Activated T-cell treated with anti-CD3 and anti-CD28 coated beads, Interleukin-2, amount 50 U/mL, for 4 hours (primary cell): ENCODE data around the gene USP21. TPM values are rescaled to one million over a fixed set of nuclear protein-coding genes. Genes with fewer than 3 reads are reported as not detected.
"Not testable (repeated sequence)": the region's sequence is repeated elsewhere in the genome, so short reads cannot be mapped to it uniquely, and the experiment has no call there.

Experiments
- ATAC-seq, 2 donors: fragments of 200-7000 bp; cut with Tn5 transposase; one replicate each; pipeline ENCODE4 v1.10.0; 2021
- DNase-seq: peaks from one replicate; pipeline ENCODE4 v3.0.0-alpha.2; 2020
- H3K27me3 Mint-ChIP-seq: one replicate; pipeline ENCODE4 v1.8.0; 2021; ENCODE audit warnings: low read depth, mixed read lengths
- H3K36me3 Mint-ChIP-seq: one replicate; pipeline ENCODE4 v1.8.0; 2022; ENCODE audit warnings: mixed read lengths; ENCODE audit not compliant: insufficient read depth
- H3K4me1 Mint-ChIP-seq: one replicate; pipeline ENCODE4 v1.8.0; 2021; ENCODE audit warnings: low read depth, mixed read lengths
- H3K4me3 Mint-ChIP-seq: one replicate; pipeline ENCODE4 v1.8.0; 2021; ENCODE audit warnings: mild to moderate bottlenecking, moderate library complexity, mixed read lengths
- H3K9me3 Mint-ChIP-seq: one replicate; pipeline ENCODE4 v1.8.0; 2021; ENCODE audit warnings: mixed read lengths
- total RNA-seq, 3 donors: library from RNA; stranded (reverse); gene quantifications; one replicate each; pipeline ENCODE4 v1.2.1, GENCODE V29; 2021

USP21 gene, protein sequence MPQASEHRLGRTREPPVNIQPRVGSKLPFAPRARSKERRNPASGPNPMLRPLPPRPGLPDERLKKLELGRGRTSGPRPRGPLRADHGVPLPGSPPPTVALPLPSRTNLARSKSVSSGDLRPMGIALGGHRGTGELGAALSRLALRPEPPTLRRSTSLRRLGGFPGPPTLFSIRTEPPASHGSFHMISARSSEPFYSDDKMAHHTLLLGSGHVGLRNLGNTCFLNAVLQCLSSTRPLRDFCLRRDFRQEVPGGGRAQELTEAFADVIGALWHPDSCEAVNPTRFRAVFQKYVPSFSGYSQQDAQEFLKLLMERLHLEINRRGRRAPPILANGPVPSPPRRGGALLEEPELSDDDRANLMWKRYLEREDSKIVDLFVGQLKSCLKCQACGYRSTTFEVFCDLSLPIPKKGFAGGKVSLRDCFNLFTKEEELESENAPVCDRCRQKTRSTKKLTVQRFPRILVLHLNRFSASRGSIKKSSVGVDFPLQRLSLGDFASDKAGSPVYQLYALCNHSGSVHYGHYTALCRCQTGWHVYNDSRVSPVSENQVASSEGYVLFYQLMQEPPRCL
- 10 to 100 TPM; 25.0 to 28.3 (median 27.4) TPM for total RNA-seq

- peak; percentile 89 for DNase-seq
- ATAC-seq = peak; percentile 95 to 96
- H3K4me1 Mint-ChIP-seq = peaks cover 53% of the 10 kb centered on the region
- no peaks in the 10 kb centered on the region for H3K27me3 Mint-ChIP-seq
- peak within 1 kb of the TSS; percentile 88 for H3K4me3 Mint-ChIP-seq
- H3K36me3 Mint-ChIP-seq = peaks cover 24% of the 10 kb centered on the region
- no peaks in the 10 kb centered on the region for H3K9me3 Mint-ChIP-seq
Measured at GRCh38 chr1:161159087-161159912, at the start of gene USP21. USP21 (plus strand) TSS chr1:161159500; CDS start chr1:161160641, 1,141 bp downstream.

GRCh38 chr1:161111117-161111516 is 48.2 kb upstream of the USP21 start:
- no peak overlapping the region for H3K4me3 Mint-ChIP-seq
- ATAC-seq (no peak), DNase-seq (no peak)
- H3K27me3 Mint-ChIP-seq = no peaks in the 10 kb centered on the region
- peaks cover 50% of the 10 kb centered on the region for H3K4me1 Mint-ChIP-seq
- H3K9me3 Mint-ChIP-seq = no peaks in the 10 kb centered on the region
- H3K36me3 Mint-ChIP-seq = peaks cover 26% of the 10 kb centered on the region

- no peak overlapping the region for H3K4me3 Mint-ChIP-seq
- DNase-seq = no peak
- peaks cover 26% of the 10 kb centered on the region for H3K36me3 Mint-ChIP-seq
- no peak for ATAC-seq
- H3K27me3 Mint-ChIP-seq = no peaks in the 10 kb centered on the region
- peaks cover 50% of the 10 kb centered on the region for H3K4me1 Mint-ChIP-seq
- H3K9me3 Mint-ChIP-seq = no peaks in the 10 kb centered on the region
Measured at GRCh38 chr1:161111527-161111926, 47.8 kb upstream of the USP21 start.

DNA sequence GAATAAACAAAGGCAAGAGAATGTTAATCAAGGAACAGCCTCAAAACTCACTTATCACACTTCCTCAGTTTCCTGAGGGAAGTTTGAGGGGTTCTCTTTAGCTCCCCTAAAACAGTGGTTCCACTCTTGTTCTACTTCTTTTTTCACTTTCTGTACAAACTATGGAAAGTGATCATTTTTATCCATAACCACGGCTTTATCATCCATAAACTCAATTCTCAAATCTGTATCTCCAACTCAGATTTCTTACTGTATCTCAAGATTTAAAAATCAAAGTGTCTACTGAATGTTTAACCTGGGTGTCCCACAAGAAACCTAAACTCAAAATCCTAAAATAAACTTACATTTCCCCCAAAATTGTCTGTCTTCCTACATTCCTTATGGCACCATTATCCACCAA is 45.4 kb upstream of the USP21 start:
- Mint-ChIP-seq H3K4me1 (peaks cover 61% of the 10 kb centered on the region), H3K4me3 (no peak overlapping the region), H3K9me3 (no peaks in the 10 kb centered on the region), H3K27me3 (no peaks in the 10 kb centered on the region), H3K36me3 (peaks cover 25% of the 10 kb centered on the region)
- ATAC-seq (no peak), DNase-seq (no peak)

DNA sequence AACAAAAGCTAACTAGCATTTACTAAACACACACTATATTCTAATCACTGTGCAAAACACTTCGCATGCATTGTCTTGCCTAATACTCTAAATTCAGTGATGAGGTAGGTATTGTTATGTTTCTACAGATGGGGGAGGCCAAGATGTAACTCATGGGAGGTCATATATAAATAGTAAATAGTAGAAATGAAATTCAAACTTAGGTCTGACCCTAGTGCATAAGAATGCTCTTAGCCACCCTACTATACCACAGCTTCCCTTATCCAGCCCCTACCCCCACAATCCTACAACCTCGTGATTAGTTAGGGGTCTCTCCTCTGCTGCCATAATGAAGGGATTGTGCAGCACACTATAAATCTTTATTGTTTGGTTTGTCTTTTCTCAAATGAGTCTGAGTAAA is 44.7 kb upstream of the USP21 start:
- Mint-ChIP-seq H3K4me1 (peaks cover 67% of the 10 kb centered on the region), H3K36me3 (peaks cover 25% of the 10 kb centered on the region), H3K27me3 (no peaks in the 10 kb centered on the region), H3K9me3 (no peaks in the 10 kb centered on the region), H3K4me3 (peak overlapping the region; percentile 95)
- ATAC-seq (no peak), DNase-seq (no peak)

DNA sequence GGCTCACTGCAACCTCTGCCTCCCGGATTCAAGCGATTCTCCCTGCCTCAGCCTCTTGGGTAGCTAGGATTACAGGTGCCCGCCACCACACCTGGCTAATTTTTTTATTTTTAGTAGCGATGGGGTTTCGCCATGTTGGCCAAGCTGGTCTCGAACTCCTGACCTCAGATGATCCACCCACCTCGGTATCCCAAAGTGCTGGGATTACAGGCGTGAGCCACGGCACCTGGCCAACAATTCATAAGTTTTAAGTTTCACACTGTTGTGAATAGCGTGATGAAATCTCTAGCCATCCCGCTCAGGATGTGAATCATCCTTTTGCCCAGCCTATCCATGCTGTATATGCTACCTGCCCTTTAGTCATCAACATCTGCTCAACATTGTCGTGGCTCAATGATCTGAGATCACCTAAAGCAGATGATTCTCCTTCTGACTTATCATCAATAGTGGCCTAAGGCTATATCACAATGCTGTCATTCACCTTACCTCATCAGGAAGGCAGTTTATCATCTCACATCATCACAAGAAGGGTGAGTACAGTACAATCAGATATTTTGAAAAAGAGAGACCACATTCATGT is 44.1 kb upstream of the USP21 start:
- Mint-ChIP-seq H3K27me3 (no peaks in the 10 kb centered on the region), H3K4me3 (peak overlapping the region; percentile 95), H3K36me3 (peaks cover 29% of the 10 kb centered on the region), H3K9me3 (no peaks in the 10 kb centered on the region), H3K4me1 (peaks cover 73% of the 10 kb centered on the region)
- ATAC-seq = peak; percentile 23 to 35
- no peak for DNase-seq

- H3K27me3 Mint-ChIP-seq, H3K9me3 Mint-ChIP-seq, DNase-seq, ATAC-seq: not testable (repeated sequence)
- Mint-ChIP-seq H3K36me3 (peaks cover 33% of the 10 kb centered on the region), H3K4me3 (peak overlapping the region; percentile 95), H3K4me1 (peaks cover 77% of the 10 kb centered on the region)
Measured at GRCh38 chr1:161115961-161116360, 43.3 kb upstream of the USP21 start.

DNA sequence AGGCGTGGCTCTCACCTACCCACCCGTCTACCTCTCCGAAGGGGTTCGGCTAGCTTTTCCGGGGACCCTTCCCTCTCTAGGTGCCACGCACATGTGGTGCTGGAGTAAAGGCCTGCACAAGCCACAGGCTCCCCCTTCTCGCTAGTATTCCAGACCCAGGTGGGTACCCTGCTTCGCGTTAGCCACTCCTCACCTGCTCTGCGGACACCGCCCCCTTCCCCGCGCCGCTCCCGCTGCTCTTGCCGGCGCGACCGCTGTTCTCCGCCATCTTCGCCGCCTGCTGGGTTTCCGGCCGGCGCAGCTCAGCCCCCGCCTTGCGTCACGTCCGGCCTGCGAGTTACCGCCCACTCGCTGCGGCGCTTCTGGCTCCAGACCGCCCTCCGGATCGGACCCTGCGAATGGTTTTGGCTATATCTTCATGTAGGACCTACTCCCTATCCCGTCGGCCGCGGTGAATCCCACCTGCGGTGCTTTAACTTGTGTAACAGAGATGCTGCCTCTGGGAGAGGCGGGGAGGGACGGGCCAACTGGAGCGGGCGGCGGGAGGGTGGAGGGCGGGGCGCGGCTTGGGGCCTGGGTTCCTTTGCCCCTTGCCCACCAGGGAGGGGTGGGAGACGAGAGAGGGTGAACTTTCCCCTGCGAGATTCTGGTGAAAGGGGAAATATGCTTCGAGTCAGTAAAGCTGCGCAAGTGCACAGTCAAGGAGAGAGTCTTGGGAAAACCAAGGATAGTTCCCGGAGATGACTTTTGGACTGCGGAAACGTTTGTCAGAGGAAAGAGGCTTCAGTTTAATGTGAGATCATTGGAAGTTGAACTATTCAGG is 41.3 kb upstream of the USP21 start, which contains the start of the genes NIT1 and PFDN2:
Gene NIT1 (plus strand): TSS at position 347 of the 823 bp plus-strand sequence. CDS start 72 bp downstream, at position 419.
Gene PFDN2 (minus strand): TSS at position 279 of the 823 bp plus-strand sequence. CDS start 11 bp downstream, at position 268.
- ATAC-seq (peak; percentile 69 to 77), DNase-seq (peak; percentile 79)
- H3K4me1 Mint-ChIP-seq = peaks cover 68% of the 10 kb centered on the region
- H3K36me3 Mint-ChIP-seq = peaks cover 38% of the 10 kb centered on the region
- H3K4me3 Mint-ChIP-seq = peak within 1 kb of the TSS; percentile 95
- H3K27me3 Mint-ChIP-seq = no peaks in the 10 kb centered on the region
- H3K9me3 Mint-ChIP-seq = no peaks in the 10 kb centered on the region

DNA sequence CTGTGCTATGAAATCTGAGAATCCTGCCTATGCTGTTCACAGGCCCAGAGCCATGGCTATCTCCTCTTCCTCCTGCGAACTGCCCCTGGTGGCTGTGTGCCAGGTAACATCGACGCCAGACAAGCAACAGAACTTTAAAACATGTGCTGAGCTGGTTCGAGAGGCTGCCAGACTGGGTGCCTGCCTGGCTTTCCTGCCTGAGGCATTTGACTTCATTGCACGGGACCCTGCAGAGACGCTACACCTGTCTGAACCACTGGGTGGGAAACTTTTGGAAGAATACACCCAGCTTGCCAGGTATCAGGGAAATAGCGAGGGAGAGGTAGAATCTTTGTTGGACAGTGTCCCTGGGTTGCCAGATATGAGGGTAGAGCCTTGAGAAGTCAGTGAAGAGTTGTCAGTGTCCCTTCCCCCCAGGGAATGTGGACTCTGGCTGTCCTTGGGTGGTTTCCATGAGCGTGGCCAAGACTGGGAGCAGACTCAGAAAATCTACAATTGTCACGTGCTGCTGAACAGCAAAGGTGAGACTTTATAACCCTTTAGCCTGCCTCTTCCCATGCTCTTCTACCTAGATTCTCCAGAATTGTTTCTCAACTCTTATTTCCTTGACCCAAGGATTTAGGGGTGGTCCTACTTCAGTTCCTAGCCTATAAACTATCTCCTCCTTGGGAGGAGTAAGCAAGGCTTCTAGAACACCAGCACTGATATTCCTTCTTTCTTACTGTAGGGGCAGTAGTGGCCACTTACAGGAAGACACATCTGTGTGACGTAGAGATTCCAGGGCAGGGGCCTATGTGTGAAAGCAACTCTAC is 40.0 kb upstream of the USP21 start:
- peak overlapping the region; percentile 95 for H3K4me3 Mint-ChIP-seq
- no peaks in the 10 kb centered on the region for H3K27me3 Mint-ChIP-seq
- ATAC-seq (peak; percentile 64 to 65), DNase-seq (peak; percentile 55)
- H3K36me3 Mint-ChIP-seq = peaks cover 40% of the 10 kb centered on the region
- peaks cover 55% of the 10 kb centered on the region for H3K4me1 Mint-ChIP-seq
- no peaks in the 10 kb centered on the region for H3K9me3 Mint-ChIP-seq

GRCh38 chr1:161121042-161121650 is 38.2 kb upstream of the USP21 start:
- H3K36me3 Mint-ChIP-seq = peaks cover 42% of the 10 kb centered on the region
- no peak for ATAC-seq

GRCh38 chr1:161121834-161122233 is 37.5 kb upstream of the USP21 start:
- Mint-ChIP-seq H3K4me3 (no peak overlapping the region), H3K4me1 (peaks cover 41% of the 10 kb centered on the region), H3K36me3 (peaks cover 44% of the 10 kb centered on the region), H3K27me3 (no peaks in the 10 kb centered on the region), H3K9me3 (no peaks in the 10 kb centered on the region)
- ATAC-seq = no peak
- DNase-seq = no peak

More at GRCh38 chr1:161121042-161121650, 38.2 kb upstream of the USP21 start:
- H3K9me3 Mint-ChIP-seq = no peaks in the 10 kb centered on the region
- H3K4me1 Mint-ChIP-seq = peaks cover 43% of the 10 kb centered on the region
- no peak for DNase-seq
- no peaks in the 10 kb centered on the region for H3K27me3 Mint-ChIP-seq
- no peak overlapping the region for H3K4me3 Mint-ChIP-seq

- peaks cover 53% of the 10 kb centered on the region for H3K36me3 Mint-ChIP-seq
- ATAC-seq (no peak), DNase-seq (no peak)
- H3K9me3 Mint-ChIP-seq = no peaks in the 10 kb centered on the region
- H3K4me1 Mint-ChIP-seq = peaks cover 45% of the 10 kb centered on the region
- no peak overlapping the region for H3K4me3 Mint-ChIP-seq
- no peaks in the 10 kb centered on the region for H3K27me3 Mint-ChIP-seq
Measured at GRCh38 chr1:161122967-161123366, 36.3 kb upstream of the USP21 start.
